Measurements from ENCODE around the gene ECPAS.
"Not testable (repeated sequence)": the region's sequence is repeated elsewhere in the genome, so short reads cannot be mapped to it uniquely, and the experiment has no call there.

Gene ECPAS

DNA sequence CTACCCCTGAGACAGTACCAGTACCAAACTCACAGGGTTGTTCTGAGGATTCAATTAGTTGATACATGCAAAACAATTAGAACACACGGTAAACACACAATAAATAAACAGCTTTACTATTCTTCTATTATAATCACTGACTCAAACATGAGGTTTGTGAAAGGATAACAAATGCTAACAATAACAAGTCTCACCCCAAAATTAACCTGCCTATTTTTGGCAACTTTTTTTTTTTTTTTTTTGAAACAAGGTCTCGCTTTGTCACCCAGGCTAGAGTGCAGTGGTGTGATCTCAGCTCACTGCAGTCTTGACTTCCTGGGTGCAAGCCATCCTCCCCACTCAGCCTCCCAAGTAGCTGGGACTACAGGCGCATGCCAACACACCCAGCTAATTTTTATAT lies 6.5 kb downstream of the ECPAS start:
- no peak for DNase-seq (ENCODE audit: low spot score)

DNA sequence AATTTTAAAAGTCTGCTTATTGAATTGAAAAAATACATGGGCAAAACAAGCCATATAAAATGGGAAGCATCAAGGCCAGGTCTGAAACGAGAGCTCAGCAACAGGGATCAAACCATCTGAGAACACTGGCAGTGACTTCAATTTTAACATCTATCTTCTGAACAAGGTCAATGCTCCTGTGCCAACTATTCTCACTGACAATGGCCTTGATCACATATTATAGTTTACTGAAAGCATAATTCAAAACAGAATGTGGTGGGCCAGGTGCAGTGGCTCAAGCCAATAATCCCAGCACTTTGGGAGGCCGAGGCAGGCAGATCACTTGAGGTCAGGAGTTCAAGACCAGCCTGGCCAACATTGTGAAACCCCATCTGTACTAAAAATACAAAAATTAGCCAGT lies 9.0 kb downstream of the ECPAS start:
- no peak for DNase-seq (ENCODE audit: low spot score)

- no peak for DNase-seq (ENCODE audit: low spot score)
These were observed 9.8 kb downstream of the ECPAS start for GRCh38 chr9:111474385-111474784.

DNA sequence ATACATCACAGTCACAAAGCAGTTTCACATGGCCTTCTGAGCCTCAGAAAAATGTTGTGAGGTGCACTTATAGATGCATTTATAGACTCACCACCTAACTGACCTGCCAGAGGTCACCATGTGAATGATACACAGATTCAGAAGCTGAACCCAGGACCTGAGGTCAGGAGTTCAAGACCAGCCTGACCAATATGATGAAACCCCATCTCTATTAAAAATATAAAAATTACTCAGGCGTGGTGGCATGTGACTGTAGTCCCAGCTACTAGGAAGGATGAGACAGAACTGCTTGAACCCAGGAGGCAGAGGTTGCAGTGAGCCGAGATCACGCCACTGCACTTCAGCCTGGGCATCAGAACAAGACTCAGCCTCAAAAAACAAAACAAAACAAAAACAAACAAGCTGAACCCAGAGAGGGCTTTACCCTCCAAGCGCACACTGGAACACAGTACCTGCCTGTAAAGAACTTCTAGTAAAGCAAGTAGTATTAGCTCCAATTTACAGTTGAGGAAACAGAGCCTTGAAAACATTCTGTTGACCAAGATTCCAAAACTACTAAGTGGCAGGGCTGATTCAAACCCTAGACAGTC lies 16.3 kb downstream of the ECPAS start:
- DNase-seq (ENCODE audit: low spot score), result no peak

DNA sequence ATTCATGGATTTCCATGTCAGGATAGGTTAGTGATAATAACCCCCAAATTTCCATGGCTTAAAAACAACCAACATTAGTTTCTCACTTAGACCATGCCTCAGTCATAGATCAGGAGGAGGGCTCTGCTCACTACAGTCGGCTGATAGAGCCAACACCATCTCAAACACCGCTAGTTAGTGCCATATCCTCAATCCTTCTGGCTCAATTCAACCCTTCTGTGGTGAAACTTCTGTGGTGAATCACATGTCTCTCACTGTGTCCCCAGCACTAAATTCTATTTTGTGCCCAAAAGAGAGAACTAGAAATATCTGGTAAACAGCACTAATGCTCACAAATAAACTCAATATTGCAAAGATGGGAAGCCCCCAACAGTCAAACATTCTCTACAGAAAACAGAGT lies 21.1 kb downstream of the ECPAS start:
- no peak for DNase-seq (ENCODE audit: low spot score)

GRCh38 chr9:111458139-111459009 lies 25.8 kb downstream of the ECPAS start:
- DNase-seq (ENCODE audit: low spot score), result no peak

- no peak for DNase-seq (ENCODE audit: low spot score)
These were observed 27.7 kb downstream of the ECPAS start for GRCh38 chr9:111456529-111456928.

GRCh38 chr9:111455638-111456037 lies 28.5 kb downstream of the ECPAS start:
- no peak for DNase-seq (ENCODE audit: low spot score)

- no peak for DNase-seq (ENCODE audit: low spot score)
These were observed 29.4 kb downstream of the ECPAS start for GRCh38 chr9:111454751-111455150.

DNA sequence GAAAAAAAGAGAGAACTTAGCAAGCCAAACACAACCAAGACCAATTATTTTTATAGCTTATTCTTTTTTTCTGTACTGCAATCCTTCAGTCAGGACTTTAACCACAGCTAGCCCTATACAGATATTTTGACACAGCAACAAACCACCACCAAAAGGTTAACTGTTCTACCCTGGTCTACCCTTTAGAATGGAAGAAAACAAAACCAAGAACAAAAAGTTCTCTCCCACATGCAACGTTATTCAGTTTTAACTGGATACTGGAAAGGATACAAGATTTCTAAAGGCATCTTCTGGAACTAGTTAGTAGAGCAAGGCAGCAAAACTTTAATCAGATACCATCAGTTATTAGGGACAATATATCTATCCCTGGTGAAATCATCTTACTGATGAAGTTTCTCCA lies 32.6 kb downstream of the ECPAS start:
- DNase-seq (ENCODE audit: low spot score), result no peak

- no peak for DNase-seq (ENCODE audit: low spot score)
These were observed 34.1 kb downstream of the ECPAS start for GRCh38 chr9:111450124-111450523.

DNA sequence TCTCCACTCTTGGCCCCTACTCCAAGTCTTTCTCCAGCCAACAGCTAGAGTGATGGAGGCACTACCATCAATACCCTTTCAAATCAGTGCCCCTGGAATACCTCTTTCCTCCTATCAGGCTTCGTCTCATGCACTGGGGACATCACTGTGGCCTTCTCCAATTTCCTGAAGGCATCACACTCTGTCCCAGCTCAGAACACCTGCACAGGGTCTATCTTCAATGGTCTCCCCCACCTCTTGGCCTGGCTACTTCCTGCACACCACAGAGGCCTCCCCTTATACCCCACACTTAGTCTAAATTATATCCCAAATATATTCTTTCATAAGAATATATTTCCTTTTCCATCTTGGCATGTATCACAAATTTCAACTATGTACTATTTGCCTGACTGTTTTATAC lies 34.5 kb downstream of the ECPAS start:
- DNase-seq (ENCODE audit: low spot score), result no peak

GRCh38 chr9:111445799-111446198 lies 38.4 kb downstream of the ECPAS start:
- DNase-seq (ENCODE audit: low spot score), result not testable (repeated sequence)

- no peak for DNase-seq (ENCODE audit: low spot score)
These were observed 40.7 kb downstream of the ECPAS start for GRCh38 chr9:111443454-111443853.

GRCh38 chr9:111442360-111443027 lies 41.7 kb downstream of the ECPAS start:
- DNase-seq (ENCODE audit: low spot score), result no peak

- no peak for DNase-seq (ENCODE audit: low spot score)
These were observed 44.0 kb downstream of the ECPAS start for GRCh38 chr9:111440226-111440625.

DNA sequence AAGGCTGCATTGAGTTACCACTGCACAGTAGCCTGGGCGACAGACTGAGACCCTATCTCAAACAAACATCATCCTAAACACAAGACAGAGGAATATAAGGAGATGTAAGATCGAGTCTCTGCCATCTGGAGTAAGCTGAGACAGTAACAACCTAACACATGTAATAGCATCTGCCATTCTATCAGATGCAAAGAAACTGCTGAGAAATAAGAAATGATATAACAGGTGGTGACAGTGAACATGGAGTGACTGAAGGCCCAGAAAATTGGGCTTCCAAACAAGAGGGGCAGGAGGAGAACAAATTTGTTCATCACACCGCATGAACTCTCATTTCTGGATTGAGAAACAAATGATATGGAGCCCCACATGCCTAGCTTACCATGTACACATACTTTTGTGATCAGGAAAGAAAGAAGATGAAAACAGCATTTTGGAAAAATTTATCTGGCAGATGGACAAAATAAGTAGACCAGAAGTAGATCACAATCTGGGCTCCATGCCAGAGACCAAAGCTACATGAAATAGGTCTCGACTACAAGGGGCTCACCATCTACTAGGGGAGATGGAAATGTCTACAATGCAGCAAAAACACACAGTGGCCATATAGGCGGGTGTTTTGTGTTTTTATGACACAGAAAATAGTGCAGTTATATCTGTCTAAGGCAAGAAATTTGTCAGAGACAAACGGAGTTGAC lies 45.5 kb downstream of the ECPAS start:
- no peak for DNase-seq (ENCODE audit: low spot score)

DNA sequence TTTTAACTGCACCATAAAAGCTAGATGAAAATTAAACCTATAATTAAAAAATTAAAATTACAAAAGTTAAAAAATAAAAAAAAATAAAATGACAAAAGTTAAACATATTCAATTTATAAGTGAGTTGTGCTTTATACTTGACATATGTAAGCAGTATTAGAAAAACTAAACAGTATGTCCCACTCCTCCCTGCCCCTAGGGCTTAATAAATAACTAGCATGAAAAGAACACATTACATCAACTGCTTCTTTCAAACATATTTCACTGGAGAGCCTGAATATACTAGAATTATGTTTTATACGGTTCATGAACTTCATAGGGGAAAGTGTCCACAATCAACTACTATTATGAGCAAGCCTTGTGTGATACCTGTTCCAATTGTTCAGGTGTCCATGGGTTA lies 47.6 kb downstream of the ECPAS start:
- DNase-seq (ENCODE audit: low spot score), result no peak

GRCh38 chr9:111433082-111433481 lies 51.1 kb downstream of the ECPAS start:
- no peak for DNase-seq (ENCODE audit: low spot score)

DNA sequence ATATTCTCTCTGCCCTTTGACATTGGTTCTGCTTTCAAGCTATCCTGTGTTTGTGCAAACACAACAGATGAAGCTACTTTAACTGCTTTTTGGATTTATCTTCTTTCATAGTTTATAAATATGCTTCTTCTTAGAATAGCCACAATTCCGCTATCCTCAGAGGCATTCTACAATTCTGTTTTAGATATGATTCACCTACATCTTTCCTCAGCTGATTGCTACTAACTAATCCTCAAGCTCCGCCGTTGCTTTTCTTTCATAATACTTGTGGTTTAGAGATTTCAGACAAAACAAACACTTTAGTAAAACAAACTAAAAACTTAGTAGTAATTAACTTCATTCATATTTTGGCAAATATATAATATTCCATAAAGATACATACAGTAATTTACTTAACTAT lies 52.5 kb downstream of the ECPAS start:
- DNase-seq (ENCODE audit: low spot score), result no peak

DNA sequence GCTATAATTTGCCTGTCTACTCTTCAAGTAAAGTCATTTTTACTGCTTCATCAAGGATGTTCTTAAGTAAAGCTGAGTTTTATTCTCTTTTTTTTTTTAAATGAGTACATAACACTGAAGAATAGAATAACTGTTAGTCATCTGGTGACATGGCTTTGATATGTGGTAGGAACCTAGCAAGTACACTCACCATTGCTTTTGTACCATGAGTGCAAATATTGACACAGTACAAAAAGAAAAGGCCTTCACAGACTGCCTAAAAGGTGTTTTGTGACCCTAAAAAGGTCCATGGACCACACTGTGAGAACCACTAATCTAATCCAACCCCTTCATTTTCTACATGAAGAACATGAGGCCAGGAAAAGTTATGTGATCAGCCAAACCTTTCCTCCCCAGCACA lies 55.0 kb downstream of the ECPAS start:
- no peak for DNase-seq (ENCODE audit: low spot score)

GRCh38 chr9:111427186-111427585 lies 57.0 kb downstream of the ECPAS start:
- DNase-seq (ENCODE audit: low spot score), result no peak

GRCh38 chr9:111423389-111423788 lies 60.8 kb downstream of the ECPAS start:
- DNase-seq (ENCODE audit: low spot score), result no peak
